Adipocyte (in vitro differentiated cells): ENCODE data around the gene CALN1.

Source experiments
- DNase-seq: peaks from one replicate; pipeline ENCODE4 v3.0.0-alpha.2; 2015; ENCODE audit warnings: low read depth
- H3K27me3 ChIP-seq: replicated peaks from 2 replicates; pipeline ENCODE4 v1.7.0; 2013; ENCODE audit warnings: mild to moderate bottlenecking, low read length, moderate library complexity; ENCODE audit not compliant: control insufficient read depth, insufficient read depth
- H3K36me3 ChIP-seq: 2 replicates; pipeline ENCODE4 v1.7.0; 2013; ENCODE audit warnings: low read length, mild to moderate bottlenecking, moderate library complexity; ENCODE audit not compliant: control insufficient read depth, insufficient read depth, severe bottlenecking
- H3K4me1 ChIP-seq: 2 replicates; pipeline ENCODE4 v1.7.0; 2013; ENCODE audit warnings: mild to moderate bottlenecking, low read length, moderate library complexity; ENCODE audit not compliant: control insufficient read depth, insufficient read depth
- H3K4me3 ChIP-seq: 2 replicates; pipeline ENCODE4 v1.7.0; 2013; ENCODE audit warnings: mild to moderate bottlenecking, low read length, moderate library complexity
- H3K9ac ChIP-seq: 2 replicates; pipeline ENCODE4 v1.7.0; 2013; ENCODE audit warnings: mild to moderate bottlenecking, low read length, moderate library complexity
- H3K9me3 ChIP-seq: 2 replicates; pipeline ENCODE4 v1.7.0; 2013; ENCODE audit warnings: mild to moderate bottlenecking, low read length, moderate library complexity; ENCODE audit not compliant: control insufficient read depth

CALN1 gene

DNA sequence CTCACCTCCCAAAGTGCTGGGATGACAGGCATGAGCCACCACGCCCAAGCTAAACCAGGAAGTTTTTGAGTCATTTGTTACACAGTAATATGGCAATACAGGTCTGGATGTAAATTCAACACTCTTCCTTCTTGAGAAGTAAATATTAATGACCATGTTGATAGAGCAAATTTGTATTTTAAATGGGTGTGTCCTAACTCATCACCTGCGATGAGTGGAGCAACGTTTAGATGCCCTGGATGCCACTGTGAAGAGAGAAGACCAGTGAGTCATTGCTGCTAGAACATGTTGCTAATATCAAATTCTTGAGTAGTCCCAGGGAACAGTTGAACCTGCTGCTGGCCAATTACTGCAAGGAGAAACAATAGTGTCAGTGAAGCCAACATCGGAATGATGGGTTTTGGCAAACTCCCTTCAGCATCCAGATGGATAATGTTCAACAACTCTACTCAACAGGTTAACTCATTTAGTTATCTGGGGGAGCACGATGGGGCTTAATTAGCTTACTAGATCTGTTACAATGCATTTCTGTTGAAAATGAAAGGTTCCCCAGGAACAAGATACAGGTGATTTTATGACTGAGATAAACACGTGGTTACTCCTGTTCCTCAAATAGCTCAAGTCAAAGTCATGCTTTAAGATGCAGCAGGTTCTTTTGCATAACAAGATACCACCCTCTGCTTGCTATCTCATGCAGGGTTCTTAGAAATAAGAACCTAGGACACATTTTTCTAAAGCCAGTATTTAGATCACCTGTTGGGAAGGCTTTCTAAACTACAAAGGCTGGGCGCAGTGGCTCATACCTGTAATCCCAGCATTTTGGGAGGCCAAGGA, 146.8 kb downstream of the CALN1 start:
- Histone ChIP-seq H3K4me1 (no peaks in the 10 kb centered on the region), H3K9me3 (no peaks in the 10 kb centered on the region), H3K36me3 (no peaks in the 10 kb centered on the region), H3K9ac (no peak overlapping the region), H3K4me3 (no peak overlapping the region), H3K27me3 (no peaks in the 10 kb centered on the region)
- DNase-seq = no peak

DNA sequence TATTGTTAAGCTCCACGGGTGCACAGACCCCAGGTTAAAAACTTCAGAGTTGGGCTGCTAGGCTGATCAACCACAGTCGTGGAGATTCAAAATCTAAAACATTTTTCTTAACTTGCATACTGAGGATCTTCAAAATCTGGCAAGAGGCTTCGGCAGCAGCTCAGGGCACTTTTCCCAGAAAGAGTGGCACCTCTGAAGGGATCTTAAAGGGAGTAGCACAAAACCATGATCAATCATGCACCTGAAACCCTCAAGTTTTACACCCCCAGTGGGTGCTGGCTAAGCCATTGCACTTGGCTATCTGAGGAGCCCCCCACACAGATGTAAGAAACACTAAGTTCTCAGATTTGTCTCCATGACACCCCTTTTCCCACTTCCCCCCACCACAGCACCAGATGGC, 151.7 kb downstream of the CALN1 start:
- no peak for DNase-seq
- no peak overlapping the region for H3K4me3 ChIP-seq
- no peaks in the 10 kb centered on the region for H3K4me1 ChIP-seq
- H3K9me3 ChIP-seq = no peaks in the 10 kb centered on the region
- no peaks in the 10 kb centered on the region for H3K27me3 ChIP-seq
- H3K36me3 ChIP-seq = no peaks in the 10 kb centered on the region
- no peak overlapping the region for H3K9ac ChIP-seq

DNA sequence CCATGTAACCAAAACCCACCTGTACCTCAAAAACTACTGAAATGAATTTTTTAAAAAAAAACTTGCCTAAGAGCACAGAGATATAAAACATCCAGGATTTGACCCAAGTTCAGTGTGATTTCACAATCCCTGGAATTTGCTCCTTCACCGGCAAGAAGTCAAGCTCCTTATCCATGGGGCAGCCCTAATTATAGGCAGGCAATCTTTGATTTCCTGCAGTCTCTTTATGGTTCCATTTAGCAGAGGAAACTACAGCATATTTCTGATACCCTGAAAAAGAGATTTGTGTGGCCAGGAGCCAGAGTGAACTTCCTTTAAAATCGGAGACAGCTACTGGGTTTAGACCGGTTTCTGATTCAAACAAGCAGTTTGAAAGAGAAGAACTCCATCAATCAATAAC, 154.1 kb downstream of the CALN1 start:
- H3K36me3 ChIP-seq = no peaks in the 10 kb centered on the region

DNA sequence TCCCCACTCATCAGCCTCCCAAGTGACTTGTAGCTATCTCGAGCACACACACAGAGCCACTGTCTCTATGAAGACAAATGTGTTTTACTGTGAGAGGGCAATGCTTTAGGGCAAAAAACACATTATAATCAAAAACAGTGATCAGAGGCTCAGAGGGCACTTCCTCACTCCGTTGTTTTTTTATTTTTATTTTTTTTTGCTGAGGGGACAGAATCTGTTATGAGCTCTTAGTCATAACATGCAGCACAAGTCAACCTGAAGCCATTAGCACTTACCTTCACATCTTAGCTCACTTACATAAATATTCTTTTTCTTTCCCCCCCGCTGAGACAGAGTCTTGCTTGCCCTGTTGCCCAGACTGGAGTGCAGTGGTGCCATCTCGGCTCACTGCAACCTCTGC, 157.7 kb downstream of the CALN1 start:
- Histone ChIP-seq H3K4me1 (no peaks in the 10 kb centered on the region), H3K27me3 (no peaks in the 10 kb centered on the region)
- DNase-seq = no peak

More for the DNA sequence above, 154.1 kb downstream of the CALN1 start:
- H3K4me1 ChIP-seq = no peaks in the 10 kb centered on the region
- no peak for DNase-seq
- no peaks in the 10 kb centered on the region for H3K27me3 ChIP-seq
- no peaks in the 10 kb centered on the region for H3K9me3 ChIP-seq
- H3K4me3 ChIP-seq = no peak overlapping the region
- no peak overlapping the region for H3K9ac ChIP-seq

DNA sequence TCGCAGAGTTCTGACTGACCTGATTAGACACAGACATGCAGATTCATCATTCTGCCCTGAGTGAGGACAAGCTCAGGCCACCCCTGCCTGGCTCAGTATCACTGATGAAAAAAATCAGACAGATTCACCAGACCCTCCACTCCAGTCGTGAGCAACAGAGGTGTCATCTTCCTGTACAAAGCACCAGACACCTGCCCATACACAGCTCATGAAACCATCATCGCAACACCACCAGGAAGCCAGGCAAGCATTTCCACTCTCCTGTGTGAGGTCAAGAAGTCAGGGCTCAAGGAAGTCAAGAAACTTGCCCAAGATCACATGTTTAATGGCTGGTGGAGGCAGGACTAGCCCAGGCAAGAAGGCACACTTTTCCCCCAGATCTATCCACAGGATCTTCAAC, 163.0 kb downstream of the CALN1 start:
- H3K9ac ChIP-seq = no peak overlapping the region

More for the DNA sequence above, 157.7 kb downstream of the CALN1 start:
- Histone ChIP-seq H3K36me3 (no peaks in the 10 kb centered on the region), H3K4me3 (no peak overlapping the region), H3K9ac (no peak overlapping the region), H3K9me3 (no peaks in the 10 kb centered on the region)

DNA sequence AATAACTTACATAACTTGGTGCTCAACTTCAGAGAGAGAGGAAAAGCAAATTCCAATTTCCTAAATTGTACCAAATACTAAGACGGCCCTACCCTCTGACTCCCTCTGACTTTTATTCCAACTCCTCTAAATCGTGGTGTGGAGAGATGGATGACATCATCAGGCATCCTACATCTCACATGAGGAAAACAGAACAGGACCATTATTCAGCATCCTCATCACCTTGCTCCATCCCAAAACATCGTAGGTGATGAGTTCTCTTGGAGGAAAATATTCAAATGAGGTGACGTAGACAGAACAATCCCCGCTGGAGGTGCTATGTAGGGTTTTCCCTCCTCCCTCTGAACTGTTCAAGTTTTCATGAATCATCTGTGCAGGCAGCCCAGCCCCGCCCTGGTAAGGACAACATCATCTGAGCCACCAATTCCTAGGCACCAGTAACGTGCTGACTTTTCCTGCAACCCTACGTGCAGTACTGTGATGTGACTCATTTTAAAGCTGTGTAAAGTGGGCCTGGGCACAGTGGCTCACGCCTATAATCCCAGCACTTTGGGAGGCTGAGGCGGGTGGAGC, 167.2 kb downstream of the CALN1 start:
- peaks cover 4% of the 10 kb centered on the region for H3K9me3 ChIP-seq
- DNase-seq = no peak
- no peaks in the 10 kb centered on the region for H3K27me3 ChIP-seq
- no peak overlapping the region for H3K9ac ChIP-seq
- no peak overlapping the region for H3K4me3 ChIP-seq
- no peaks in the 10 kb centered on the region for H3K36me3 ChIP-seq
- no peaks in the 10 kb centered on the region for H3K4me1 ChIP-seq

More for the DNA sequence above, 163.0 kb downstream of the CALN1 start:
- no peak for DNase-seq
- no peaks in the 10 kb centered on the region for H3K36me3 ChIP-seq
- H3K4me1 ChIP-seq = no peaks in the 10 kb centered on the region
- no peak overlapping the region for H3K4me3 ChIP-seq
- H3K9me3 ChIP-seq = peaks cover 4% of the 10 kb centered on the region
- no peaks in the 10 kb centered on the region for H3K27me3 ChIP-seq

DNA sequence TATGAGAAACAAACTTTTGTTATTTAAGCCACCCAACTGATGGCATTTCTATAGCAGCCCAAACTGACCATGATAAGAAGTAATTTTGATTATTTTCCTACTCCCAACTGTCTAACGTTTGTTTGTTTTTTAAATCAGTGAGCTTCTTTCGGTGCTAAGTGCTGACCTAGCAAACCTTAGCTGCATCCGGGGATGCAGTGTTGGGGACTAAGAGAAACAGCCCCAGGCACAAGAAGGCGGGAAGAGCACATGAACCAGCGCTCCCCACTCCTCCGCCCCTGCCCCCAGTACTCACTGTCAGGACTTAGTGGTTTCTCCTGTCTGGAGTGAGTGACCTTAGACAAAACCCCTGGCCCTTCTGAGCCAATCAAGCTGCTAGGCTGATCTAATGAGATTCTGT, 168.8 kb downstream of the CALN1 start:
- peaks cover 1% of the 10 kb centered on the region for H3K9me3 ChIP-seq
- H3K36me3 ChIP-seq = no peaks in the 10 kb centered on the region
- no peaks in the 10 kb centered on the region for H3K27me3 ChIP-seq
- no peak overlapping the region for H3K4me3 ChIP-seq
- H3K9ac ChIP-seq = no peak overlapping the region
- no peaks in the 10 kb centered on the region for H3K4me1 ChIP-seq
- no peak for DNase-seq

DNA sequence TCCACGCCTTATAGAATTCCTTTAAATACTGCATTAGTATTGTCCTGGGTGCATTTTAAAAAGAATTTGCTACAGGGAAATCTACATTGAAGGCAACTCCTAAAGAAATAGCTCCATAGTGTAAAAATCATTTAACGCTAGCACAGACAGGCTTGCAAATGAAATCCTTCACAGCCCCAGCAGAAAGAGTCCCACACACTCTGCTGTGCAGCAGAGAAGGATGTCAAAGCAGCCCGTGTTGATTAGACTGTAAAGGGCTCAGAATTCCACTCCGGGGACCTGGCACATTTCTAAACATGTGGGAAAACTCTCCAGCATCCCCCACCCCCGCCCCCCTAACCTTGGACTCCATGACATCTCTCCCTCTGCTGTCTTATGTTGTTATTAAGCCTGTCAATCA, 176.8 kb downstream of the CALN1 start:
- Histone ChIP-seq H3K9ac (no peak overlapping the region), H3K4me1 (no peaks in the 10 kb centered on the region), H3K4me3 (no peak overlapping the region)

DNA sequence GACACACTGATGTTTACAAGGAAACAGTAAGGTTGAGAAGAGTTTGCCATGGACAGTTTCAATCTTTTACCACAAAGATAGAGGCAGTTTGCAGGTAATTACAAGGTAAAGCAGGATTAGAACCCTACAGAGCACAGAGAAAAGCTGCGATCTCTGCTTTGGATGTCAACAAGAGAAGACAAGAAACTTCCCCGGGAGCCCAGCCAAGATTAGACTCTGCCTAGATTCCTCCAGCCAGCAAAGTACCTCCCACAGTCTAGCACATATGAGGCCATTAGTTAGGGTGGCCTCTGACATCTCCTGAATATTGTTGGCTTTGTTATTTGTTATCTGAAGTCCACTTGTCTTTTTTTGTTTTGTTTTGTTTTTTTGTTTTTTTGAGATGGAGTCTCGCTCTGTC, 178.1 kb downstream of the CALN1 start:
- no peaks in the 10 kb centered on the region for H3K27me3 ChIP-seq
- H3K4me3 ChIP-seq = no peak overlapping the region
- no peaks in the 10 kb centered on the region for H3K36me3 ChIP-seq
- no peak overlapping the region for H3K9ac ChIP-seq
- H3K4me1 ChIP-seq = no peaks in the 10 kb centered on the region
- no peaks in the 10 kb centered on the region for H3K9me3 ChIP-seq
- DNase-seq = no peak

More for the DNA sequence above, 176.8 kb downstream of the CALN1 start:
- no peak for DNase-seq
- Histone ChIP-seq H3K36me3 (no peaks in the 10 kb centered on the region), H3K9me3 (no peaks in the 10 kb centered on the region), H3K27me3 (no peaks in the 10 kb centered on the region)

DNA sequence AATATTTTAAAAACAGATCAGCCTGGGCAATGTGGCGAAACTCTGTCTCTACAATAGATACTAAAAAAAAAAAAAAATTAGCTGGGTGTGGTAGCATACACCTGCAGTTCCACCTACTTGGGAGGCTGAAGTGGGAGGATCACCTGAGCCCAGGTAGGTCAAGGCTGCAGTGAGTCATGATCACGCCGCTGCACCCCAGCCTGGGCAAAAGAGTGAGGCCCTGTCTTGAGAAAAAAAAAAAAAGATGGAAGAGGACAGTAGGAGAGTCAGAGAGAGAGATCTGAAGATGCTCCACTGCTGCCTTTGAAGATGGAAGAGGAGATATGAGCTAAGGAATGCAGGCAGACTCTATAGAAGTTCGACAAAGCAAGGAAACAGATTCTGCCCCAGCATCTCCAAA, 181.9 kb downstream of the CALN1 start:
- Histone ChIP-seq H3K4me3 (no peak overlapping the region), H3K9me3 (no peaks in the 10 kb centered on the region)

DNA sequence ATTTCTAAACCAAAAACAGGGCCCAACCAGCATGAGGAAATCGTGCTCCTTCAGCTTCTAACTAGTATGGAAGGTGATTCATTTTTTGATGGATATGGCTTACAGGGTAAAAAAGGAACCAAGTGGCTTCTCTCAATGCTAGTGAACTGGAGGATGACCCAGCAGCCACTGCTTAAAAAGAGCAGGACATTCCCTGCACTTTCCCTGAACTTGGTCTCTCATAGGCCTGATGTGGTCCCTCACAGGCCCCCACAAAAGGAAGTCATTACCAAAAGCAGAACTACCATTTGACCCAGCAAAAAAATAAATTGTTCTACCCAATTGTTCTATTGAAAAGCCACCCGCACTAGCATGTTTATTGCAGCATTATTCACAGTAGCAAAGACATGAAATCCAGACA, 188.8 kb downstream of the CALN1 start:
- Histone ChIP-seq H3K36me3 (no peaks in the 10 kb centered on the region), H3K27me3 (no peaks in the 10 kb centered on the region), H3K9me3 (no peaks in the 10 kb centered on the region), H3K4me1 (no peaks in the 10 kb centered on the region), H3K9ac (no peak overlapping the region), H3K4me3 (no peak overlapping the region)
- DNase-seq = no peak

More for the DNA sequence above, 181.9 kb downstream of the CALN1 start:
- Histone ChIP-seq H3K9ac (no peak overlapping the region), H3K27me3 (no peaks in the 10 kb centered on the region), H3K4me1 (no peaks in the 10 kb centered on the region), H3K36me3 (no peaks in the 10 kb centered on the region)
- DNase-seq = no peak
